Measurements from ENCODE around the gene DLG3.

DLG3 gene

GRCh38 chrX:70525733-70526132 is 81.1 kb downstream of the DLG3 start:
- DNase-seq (ENCODE audit: low spot score), result no peak

GRCh38 chrX:70527053-70527452 is 82.4 kb downstream of the DLG3 start:
- no peak for DNase-seq (ENCODE audit: low spot score)

DNA sequence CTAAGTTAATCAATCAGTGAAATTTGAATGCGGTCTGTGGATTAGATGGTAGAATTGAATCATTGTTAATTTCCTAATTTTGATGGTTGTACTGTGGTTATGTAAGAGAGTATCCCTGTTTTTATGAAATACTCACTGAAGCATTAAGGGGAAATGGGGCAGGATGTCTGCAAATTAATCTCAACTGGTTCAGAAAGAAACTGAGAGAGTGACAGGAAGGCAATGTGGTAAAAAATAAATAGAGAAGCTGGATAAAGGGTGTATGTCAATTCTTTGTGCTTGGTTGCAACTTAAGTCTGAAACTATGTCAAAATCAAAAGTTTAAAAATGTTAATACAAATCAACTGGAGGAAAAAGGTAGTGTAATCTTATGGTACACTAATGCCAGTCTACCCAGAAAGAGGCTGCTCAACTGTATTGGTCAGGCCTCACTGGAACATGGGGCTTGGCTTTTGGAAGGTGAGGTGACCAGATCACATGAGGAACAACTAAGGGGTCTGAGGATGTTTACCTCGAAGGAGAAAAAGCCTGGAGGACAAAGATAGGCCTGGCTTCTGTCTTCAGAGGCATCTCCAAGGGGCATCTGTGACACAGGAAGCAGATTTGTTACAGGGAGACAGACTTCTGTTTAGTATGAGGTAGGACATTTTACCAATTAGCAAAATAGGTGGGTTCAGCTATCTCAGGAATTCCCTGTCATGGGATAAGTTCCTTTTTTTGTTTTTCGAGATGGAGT is 83.1 kb downstream of the DLG3 start:
- no peak for DNase-seq (ENCODE audit: low spot score)

DNA sequence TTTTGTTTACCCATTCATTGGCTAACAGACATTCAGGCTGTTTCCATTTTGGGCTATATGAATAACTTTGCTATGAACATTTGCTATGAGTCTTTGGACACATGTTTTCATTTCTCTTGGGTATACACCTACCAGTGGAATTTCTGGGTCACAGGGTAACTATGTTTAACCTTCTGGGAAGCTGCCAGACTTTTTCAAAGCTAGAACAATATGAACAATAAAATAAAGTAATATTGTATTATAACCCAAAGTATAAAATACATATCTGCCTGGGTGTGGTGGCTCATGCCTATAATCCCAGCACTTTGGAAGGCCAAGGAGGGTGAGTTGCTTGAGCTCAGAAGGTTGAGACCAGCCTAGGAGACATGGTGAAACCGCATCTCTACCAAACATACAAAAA is 90.6 kb downstream of the DLG3 start:
- no peak for DNase-seq (ENCODE audit: low spot score)

DNA sequence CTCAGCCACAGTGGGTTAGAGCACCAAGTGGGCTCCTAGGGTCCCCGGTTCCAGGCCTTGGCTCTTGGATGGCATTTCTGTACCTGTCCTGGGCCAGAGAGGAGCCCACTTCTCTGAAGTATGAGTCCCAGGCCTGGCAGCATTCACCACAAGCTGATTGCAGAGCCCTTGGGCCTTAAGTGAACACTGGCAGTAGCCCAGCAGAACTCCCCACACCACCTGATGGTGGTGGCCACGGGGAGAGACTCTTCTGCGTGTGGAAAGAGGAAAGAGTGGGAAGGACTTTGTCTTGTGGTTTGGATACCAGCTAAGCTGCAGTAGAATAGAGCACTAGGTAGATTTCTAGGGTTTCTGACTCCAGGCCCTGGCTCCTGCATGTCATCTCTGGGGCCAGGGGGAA is 104.8 kb downstream of the DLG3 start:
- no peak for DNase-seq (ENCODE audit: low spot score)

GRCh38 chrX:70552130-70552704 is 107.6 kb downstream of the DLG3 start:
- no peak for DNase-seq (ENCODE audit: low spot score)

DNA sequence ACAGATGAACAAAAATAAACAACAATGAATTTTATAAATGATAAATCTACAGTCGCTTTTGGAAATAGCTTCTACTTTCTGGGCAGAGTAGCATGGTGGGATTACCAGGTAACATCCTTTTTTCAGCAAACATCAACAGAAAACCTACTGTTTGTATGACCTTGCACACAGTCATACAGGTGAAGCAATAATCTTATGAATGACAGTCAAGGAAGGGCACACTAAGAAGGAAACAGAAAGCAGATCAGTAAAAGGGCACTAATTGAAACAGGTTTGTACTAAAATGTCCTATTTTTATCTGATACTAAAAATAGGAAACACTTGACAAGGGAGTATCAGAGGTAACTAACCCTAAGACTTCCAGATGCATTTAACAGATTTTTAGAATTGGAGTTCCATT is 108.9 kb downstream of the DLG3 start:
- no peak for DNase-seq (ENCODE audit: low spot score)

DNA sequence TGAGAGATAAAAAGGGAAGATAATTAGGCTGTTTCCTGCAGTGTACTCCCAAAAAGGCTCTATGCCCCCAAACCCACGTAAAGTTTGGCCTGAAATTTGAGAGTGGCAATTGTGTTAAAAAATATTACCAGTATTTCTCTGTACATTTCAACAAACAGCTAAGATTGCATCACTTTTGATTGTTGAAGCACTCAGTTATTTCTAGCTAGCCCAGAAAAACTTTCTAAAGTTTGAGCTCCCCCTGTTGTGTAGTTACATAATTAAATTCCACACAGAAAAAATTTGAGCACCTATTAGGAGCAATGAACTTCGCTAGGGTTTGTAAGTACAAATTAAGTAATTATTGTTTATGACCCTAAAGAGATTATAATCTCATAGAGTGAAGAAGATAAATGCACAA is 109.4 kb downstream of the DLG3 start:
- no peak for DNase-seq (ENCODE audit: low spot score)

GRCh38 chrX:70554523-70554922 is 109.9 kb downstream of the DLG3 start:
- no peak for DNase-seq (ENCODE audit: low spot score)

DNA sequence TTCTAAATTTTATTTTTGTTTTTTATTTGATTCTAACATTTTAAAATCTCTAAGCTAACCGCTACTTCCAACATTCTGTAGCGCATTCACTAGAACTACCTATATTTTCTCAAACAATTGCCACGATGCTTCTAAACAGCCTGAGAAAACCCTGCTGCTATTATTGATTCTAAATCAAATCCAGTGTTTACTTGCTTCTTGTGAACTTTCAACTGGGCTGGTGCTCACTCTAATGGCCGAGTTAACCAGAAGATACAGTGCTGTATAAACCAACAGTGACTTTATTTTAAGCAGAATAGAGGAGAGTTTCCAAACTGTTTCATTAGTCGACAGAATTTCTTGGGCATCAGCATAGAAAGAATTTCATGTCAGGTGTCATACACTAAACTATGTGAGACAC is 110.3 kb downstream of the DLG3 start:
- no peak for DNase-seq (ENCODE audit: low spot score)

All from kidney capillary endothelial cell (primary cell).